RWPE2 (cell line): Measurements from ENCODE around the gene UBE2O.
"Not testable (repeated sequence)": the region's sequence is repeated elsewhere in the genome, so short reads cannot be mapped to it uniquely, and the experiment has no call there.

Source experiments
- ATAC-seq: fragments of 200-7000 bp; cut with Tn5 transposase; 3 replicates; pipeline ENCODE4 v1.9.1; 2021; ENCODE audit warnings: low read depth
- DNase-seq: peaks from one replicate; pipeline ENCODE4 v3.0.0-alpha.2; 2020; ENCODE audit warnings: low spot score
- H3K27ac ChIP-seq: fragments of 450-650 bp; 2 replicates; pipeline ENCODE4 v1.5.1; 2017; ENCODE audit warnings: mild to moderate bottlenecking; ENCODE audit not compliant: poor library complexity, severe bottlenecking
- H3K27me3 ChIP-seq: fragments of 250-450 bp; sonication (Bioruptor Pico); 2 replicates; pipeline ENCODE4 v1.5.1; 2021; ENCODE audit warnings: mild to moderate bottlenecking, moderate library complexity; ENCODE audit not compliant: insufficient read depth, poor library complexity, severe bottlenecking
- H3K36me3 ChIP-seq: fragments of 250-450 bp; sonication (Bioruptor Pico); 2 replicates; pipeline ENCODE4 v1.5.1; 2020; ENCODE audit warnings: low read depth, mild to moderate bottlenecking, moderate library complexity
- H3K4me1 ChIP-seq: fragments of 250-450 bp; sonication (Bioruptor Pico); 2 replicates; pipeline ENCODE4 v1.5.1; 2021; ENCODE audit warnings: mild to moderate bottlenecking, moderate library complexity; ENCODE audit not compliant: insufficient read depth, poor library complexity, severe bottlenecking
- H3K4me3 ChIP-seq: fragments of 250-450 bp; sonication (Bioruptor Pico); 2 replicates; pipeline ENCODE4 v1.5.1; 2021; ENCODE audit warnings: mild to moderate bottlenecking, moderate library complexity; ENCODE audit not compliant: severe bottlenecking
- H3K9me3 ChIP-seq: fragments of 250-450 bp; sonication (Bioruptor Pico); 2 replicates; pipeline ENCODE4 v1.5.1; 2021; ENCODE audit warnings: mild to moderate bottlenecking, moderate library complexity; ENCODE audit not compliant: severe bottlenecking
- TF ChIP-seq, protein P1 (sequence below): fragments of 450-650 bp; IDR thresholded peaks from one replicate; pipeline ENCODE4 v1.5.1; 2017; ENCODE audit warnings: mild to moderate bottlenecking, moderate library complexity; ENCODE audit not compliant: poor library complexity, severe bottlenecking

Gene UBE2O

DNA sequence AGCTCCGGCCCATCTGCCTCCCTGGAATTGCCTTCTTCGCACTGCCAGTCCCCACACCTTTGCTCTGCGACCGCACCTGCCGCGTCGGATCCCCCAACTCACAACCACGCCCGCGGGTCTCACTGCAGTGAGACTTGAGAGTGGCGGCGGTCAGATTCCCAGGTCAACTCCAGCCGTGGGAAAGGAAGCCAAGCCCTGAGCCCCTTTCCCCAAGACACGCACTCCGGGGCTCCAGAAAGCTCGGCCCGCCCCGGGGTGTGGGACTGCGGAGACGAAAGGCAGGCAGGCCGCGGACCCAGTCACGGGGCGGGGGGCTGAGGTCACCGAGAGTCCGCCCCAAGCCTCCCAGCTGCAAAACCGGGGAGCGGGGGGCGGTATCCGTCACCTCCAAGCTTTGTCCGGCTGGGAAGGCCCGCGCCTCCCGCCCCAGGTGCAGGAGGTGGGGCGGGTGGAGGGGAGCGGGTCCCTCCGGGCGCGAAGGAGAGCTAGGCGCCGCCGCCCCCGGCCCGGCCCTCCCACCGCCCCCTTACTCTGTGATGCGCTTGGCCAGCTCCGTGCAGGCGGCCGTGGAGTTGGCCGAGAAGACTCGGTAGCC, 99.9 kb downstream of the UBE2O start:
- Histone ChIP-seq H3K9me3 (no peaks in the 10 kb centered on the region), H3K27me3 (no peaks in the 10 kb centered on the region), H3K4me3 (peak overlapping the region; percentile 74), H3K4me1 (peaks cover 10% of the 10 kb centered on the region), H3K36me3 (peaks cover 13% of the 10 kb centered on the region), H3K27ac (peak overlapping the region; percentile 67)
- DNase-seq (peak; percentile 68), ATAC-seq (peak; percentile 22)
- TF ChIP-seq, protein P1, sequence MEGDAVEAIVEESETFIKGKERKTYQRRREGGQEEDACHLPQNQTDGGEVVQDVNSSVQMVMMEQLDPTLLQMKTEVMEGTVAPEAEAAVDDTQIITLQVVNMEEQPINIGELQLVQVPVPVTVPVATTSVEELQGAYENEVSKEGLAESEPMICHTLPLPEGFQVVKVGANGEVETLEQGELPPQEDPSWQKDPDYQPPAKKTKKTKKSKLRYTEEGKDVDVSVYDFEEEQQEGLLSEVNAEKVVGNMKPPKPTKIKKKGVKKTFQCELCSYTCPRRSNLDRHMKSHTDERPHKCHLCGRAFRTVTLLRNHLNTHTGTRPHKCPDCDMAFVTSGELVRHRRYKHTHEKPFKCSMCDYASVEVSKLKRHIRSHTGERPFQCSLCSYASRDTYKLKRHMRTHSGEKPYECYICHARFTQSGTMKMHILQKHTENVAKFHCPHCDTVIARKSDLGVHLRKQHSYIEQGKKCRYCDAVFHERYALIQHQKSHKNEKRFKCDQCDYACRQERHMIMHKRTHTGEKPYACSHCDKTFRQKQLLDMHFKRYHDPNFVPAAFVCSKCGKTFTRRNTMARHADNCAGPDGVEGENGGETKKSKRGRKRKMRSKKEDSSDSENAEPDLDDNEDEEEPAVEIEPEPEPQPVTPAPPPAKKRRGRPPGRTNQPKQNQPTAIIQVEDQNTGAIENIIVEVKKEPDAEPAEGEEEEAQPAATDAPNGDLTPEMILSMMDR: no peak

DNA sequence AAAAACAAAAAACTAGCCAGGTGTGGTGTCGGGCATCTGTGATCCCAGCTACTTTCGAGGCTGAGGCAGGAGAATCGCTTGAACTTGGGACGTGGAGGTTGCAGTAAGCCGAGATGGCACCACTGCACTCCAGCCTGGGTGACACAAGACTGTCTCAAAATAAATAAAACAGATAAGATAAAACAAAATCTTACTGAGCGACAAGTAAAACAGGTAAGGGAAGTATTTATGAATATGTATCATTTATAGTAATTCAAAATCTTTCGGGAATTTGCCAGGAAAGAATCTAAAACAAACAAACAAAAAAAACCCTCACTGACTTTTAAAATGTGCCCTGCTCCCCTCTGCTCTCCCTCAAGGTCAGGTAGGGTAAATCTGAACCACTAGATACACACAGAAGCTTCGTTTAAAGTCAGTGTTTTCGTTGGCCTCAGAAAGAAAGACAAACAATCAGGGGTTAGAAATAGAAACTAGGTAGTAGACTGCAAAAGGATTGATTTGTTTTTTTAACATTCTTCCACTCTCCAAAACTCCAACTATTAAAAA, 101.4 kb downstream of the UBE2O start:
- peak overlapping the region; percentile 11 for H3K27ac ChIP-seq
- no peak overlapping the region for H3K4me3 ChIP-seq
- peaks cover 6% of the 10 kb centered on the region for H3K4me1 ChIP-seq
- peaks cover 21% of the 10 kb centered on the region for H3K36me3 ChIP-seq
- DNase-seq (no peak), ATAC-seq (no peak)
- no peaks in the 10 kb centered on the region for H3K9me3 ChIP-seq
- H3K27me3 ChIP-seq: no peaks in the 10 kb centered on the region
- TF ChIP-seq, protein P1: no peak

DNA sequence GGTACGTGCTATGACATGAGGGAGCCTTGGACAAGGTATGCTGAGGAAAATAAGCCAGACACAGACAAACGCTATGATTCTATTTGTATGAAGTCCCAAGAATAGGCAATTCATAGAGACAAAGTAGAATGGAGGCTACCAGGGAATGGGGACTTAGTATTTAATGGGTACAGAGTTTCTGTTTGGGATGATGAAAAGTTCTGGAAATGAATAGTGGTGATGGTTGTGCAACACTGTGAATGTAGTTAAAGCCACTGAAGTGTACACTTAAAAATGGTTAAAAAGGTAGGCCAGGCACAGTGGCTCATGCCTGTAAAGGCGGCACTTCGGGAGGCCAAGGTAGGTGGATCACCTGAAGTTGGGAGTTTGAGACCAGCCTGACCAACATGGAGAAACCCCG, 102.5 kb downstream of the UBE2O start:
- DNase-seq (no peak), ATAC-seq (no peak)
- no peaks in the 10 kb centered on the region for H3K9me3 ChIP-seq
- H3K4me1 ChIP-seq: peaks cover 6% of the 10 kb centered on the region
- no peak overlapping the region for H3K4me3 ChIP-seq
- H3K27ac ChIP-seq: no peak overlapping the region
- H3K27me3 ChIP-seq: no peaks in the 10 kb centered on the region
- TF ChIP-seq, protein P1: no peak
- H3K36me3 ChIP-seq: peaks cover 32% of the 10 kb centered on the region

DNA sequence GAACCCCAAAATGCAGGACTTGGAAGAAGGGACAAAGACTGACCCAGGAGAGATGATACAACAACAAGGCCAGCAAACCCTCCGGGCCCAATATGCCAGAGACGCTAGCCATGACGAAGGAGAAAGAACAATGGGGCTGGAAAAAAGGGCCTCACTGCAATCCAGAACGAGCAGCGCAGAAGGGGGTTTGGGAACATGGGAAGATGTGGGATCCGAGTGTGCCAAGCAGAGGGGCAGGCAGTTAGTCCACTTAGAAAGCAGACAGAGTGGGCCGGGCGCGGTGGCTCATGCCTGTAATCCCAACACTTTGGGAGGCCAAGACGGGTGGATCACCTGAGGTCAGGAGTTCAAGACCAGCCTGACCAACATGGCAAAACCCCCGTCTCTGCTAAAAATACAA, 106.0 kb downstream of the UBE2O start:
- not testable (repeated sequence) for H3K9me3 ChIP-seq, H3K27me3 ChIP-seq, H3K4me3 ChIP-seq, H3K4me1 ChIP-seq, ATAC-seq, H3K27ac ChIP-seq
- DNase-seq: peak; percentile 49
- H3K36me3 ChIP-seq: peaks cover 54% of the 10 kb centered on the region

DNA sequence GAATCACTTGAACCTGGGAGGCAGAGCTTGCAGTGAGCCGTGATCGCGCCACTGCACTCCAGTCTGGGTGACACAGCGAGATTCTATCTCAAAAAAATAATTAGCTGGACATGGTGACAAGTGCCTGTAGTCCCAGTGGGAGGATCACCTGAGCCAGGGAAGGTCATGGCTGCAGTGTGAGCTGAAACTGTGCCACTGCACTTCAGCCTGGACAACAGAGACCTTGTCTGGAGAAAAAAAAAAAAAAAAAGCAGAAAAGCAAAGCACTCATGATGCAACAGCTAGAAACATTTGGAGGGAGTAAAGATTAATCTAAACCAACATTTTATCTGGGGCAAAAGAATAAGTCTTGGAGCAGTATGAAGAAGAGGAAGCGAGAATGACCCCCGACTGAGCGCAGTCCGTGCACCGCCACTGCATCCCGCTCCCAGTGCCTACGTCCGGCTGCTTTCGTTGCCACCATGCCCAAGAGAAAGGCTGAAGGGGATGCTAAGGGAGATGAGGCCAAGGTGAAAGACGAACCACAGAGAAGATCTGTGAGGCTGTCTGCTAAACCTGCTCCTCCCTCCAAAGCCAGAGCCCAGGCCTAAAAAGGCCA, 107.5 kb downstream of the UBE2O start:
- TF ChIP-seq, protein P1: no peak
- H3K27ac ChIP-seq: no peak overlapping the region
- ATAC-seq (no peak), DNase-seq (peak; percentile 46)
- H3K9me3 ChIP-seq: no peaks in the 10 kb centered on the region
- H3K36me3 ChIP-seq: peaks cover 56% of the 10 kb centered on the region
- no peaks in the 10 kb centered on the region for H3K27me3 ChIP-seq
- H3K4me3 ChIP-seq: no peak overlapping the region
- no peaks in the 10 kb centered on the region for H3K4me1 ChIP-seq
